Stimulated activated CD4-positive, alpha-beta T cell treated with anti-CD3 and anti-CD28 coated beads, Interleukin-15, amount 100 ng/mL, for 1 hour (primary cell): Measurements from ENCODE around the gene INPP4B.

ENCODE experiments used
- DNase-seq, 2 donors: peaks; one replicate each; pipeline ENCODE4 v3.0.0-alpha.2; 2020; ENCODE audit warnings: low read depth in 1 of 2, low spot score in 1 of 2

Gene INPP4B

GRCh38 chr4:142354794-142355420, 491.2 kb downstream of the INPP4B start:
- no peak for DNase-seq

DNA sequence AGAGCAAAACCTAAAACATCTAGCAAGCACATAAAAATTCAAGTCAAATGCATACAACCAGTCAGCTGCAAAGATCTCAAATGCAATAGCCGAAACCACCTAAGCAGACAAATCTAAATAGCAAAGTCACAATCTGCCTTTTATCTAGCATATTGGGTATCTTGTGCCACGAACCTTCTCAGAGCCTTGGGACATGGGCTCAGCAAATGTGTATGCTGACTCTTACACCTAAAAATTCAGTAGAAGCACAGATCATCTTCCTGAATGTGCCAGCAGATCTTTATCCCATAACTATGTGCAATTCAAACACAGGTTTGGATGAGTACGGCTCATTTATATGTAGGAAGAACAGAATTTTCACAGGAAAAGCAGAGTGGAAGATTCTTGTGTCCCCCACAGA, 492.1 kb downstream of the INPP4B start:
- no peak for DNase-seq

DNA sequence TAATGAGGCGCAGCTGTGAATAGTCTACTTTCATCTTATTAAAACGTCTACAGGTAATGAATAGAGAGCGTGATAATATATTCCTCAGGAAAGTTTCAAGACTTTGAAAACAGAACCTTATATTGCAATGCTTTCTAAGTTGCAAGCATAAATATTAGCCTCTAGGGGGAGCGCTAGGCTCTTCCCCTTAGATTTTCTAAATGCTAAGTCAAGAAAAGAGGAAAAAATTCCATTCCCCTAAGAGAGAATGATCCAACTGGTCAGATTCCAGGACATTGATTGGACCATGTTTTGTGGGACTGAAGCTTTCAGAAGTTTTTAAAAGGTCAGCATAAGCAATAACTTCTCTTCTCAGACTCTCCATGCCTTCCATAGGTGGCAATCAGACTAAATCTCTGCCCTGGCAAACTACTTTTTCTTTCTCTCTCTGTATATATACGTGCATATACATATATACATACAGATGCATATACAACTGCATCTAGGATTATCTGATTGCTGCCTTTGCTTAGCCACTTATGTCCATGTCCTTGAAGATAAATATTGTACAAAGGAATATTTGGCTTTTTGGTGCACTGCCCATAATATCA, 492.9 kb downstream of the INPP4B start:
- no peak for DNase-seq

DNA sequence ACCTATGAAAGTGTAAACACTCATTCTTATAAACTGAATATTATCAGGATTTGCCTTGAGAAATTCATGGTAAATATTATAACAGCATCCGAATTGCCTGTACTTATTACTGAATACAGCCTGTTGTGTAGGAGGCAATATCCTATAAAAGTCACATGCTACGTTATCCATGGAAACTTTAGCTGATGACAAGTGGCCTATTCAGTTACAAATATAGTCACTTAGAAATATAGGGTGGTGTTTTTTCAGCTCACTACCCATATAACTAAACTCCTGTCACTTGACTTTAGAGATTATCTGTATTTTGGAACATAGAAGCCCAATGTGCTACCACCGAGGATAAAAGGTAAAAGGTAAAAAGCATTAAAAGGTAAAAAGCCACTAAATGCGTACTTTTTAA, 493.4 kb downstream of the INPP4B start:
- no peak for DNase-seq

- no peak for DNase-seq
Observed at GRCh38 chr4:142351958-142352357, 494.1 kb downstream of the INPP4B start.

GRCh38 chr4:142350871-142351270, 495.2 kb downstream of the INPP4B start:
- no peak for DNase-seq

- DNase-seq: no peak
Observed at GRCh38 chr4:142348613-142349021, 497.5 kb downstream of the INPP4B start.

- no peak for DNase-seq
Observed at GRCh38 chr4:142347241-142347640, 498.9 kb downstream of the INPP4B start.

GRCh38 chr4:142345924-142346323, 500.2 kb downstream of the INPP4B start:
- no peak for DNase-seq

GRCh38 chr4:142341268-142341667, 504.8 kb downstream of the INPP4B start:
- no peak for DNase-seq

DNA sequence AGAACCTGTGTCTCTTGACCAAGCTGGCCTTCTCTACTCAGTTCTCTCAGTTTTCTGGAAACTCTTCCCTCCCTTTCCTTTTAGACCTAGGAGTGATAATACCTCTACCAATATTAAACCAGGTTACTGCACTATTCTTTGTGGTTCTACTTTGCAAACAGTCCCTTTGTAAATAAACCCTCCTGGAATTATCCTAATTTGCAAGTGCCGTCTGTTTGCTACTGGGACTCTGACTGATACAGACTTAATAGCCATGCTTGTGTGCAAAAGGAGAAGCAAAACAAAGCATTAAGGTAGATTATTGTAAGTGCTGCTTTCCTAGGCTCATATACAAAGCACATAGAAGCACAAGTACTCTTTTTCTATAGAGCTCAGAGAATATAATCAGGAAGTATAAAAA, 507.0 kb downstream of the INPP4B start:
- no peak for DNase-seq

DNA sequence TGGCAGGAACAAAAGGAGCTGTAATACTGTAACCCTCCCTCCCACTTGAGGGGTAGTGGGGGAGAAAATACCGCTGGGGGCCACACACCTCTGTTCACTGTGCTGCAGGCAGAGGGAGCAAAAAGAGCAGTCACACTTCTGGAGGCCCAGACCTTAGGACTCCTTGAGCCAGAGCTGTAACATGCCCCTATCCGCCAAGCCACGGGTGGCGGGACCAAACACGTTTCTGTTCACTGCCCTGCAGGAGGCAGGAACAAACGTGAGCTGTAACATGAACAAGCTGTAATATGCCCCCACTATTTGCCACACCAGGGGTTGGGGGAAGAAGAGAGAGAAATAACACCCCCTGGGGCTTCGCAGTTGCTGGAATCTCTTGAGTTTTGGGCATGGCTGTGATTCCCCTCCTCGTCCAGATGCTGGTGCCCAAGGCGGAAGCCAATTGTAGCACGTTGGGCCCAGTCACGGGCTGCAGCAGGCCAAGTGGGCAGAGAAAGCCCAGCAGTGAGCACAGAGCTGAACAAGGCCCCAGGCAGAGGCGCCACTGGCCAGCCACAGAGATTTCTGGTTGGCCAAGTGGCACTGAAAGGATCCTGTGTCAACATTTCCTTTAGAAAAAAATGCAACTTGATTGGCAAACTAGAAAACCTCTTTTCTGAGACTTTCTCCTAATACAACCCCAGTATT, 509.7 kb downstream of the INPP4B start:
- no peak for DNase-seq

- DNase-seq: no peak
Observed at GRCh38 chr4:142334931-142335330, 511.2 kb downstream of the INPP4B start.

GRCh38 chr4:142331646-142332045, 514.5 kb downstream of the INPP4B start:
- DNase-seq: no peak

DNA sequence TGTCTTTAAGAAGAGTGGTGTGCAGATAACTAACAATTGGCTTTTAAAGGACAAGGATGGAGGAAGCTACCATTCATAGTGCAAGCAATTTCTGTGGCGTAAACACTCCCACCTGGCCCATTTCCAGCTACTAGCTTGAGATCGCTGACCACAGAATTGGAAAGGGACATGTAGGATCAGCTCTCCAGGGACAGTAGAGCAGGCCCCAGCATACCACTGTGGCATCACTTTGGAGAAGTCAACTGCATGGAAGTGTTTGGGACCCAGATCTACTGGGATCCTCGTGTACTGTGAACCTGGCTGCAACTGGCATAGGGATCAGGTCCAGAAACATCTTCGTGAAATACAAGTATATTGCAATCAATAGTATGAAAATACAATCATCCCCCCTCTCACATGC, 515.0 kb downstream of the INPP4B start:
- DNase-seq: no peak

- no peak for DNase-seq
Observed at GRCh38 chr4:142330311-142330710, 515.8 kb downstream of the INPP4B start.

- no peak for DNase-seq
Observed at GRCh38 chr4:142329313-142329712, 516.8 kb downstream of the INPP4B start.

DNA sequence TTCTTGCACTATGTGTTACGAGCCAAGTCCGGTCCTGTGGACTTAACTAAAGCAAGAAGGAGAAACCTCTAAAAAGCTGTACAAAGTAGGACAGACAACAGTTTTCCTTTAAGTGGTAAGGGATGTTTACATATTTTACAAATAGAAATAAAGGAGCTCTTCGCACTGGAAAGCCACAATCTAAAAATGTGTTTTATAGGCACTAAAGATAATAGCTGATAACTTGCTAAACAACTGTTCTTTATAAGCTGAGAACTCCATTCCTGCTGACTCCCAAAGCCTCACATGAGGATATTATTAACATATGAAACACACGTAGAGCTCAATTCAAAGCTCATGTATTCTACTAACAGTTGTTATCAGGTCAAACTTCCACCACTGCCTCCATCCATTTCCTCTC, 519.9 kb downstream of the INPP4B start:
- no peak for DNase-seq

GRCh38 chr4:142324572-142324971, 521.5 kb downstream of the INPP4B start:
- no peak for DNase-seq

DNA sequence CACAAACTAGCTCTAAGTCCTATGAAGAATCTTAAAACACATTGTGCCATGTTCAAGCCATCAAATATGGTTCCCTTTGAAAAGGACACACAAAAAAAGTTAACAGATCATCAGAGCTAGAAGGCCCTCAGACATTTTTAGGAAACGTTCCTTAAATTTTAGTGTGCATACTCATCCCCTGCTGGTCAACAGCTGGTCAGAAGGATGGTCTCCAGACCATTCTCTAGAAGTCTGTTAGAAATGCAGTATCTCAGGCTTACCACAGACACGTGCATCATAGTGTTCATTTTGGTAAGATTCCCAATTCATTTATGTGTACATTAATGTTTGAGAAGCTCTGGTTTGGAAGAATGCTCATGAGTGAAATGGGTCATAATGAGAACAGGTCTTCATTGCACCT, 523.1 kb downstream of the INPP4B start:
- DNase-seq: no peak

- DNase-seq: no peak
Observed at GRCh38 chr4:142318280-142318679, 527.8 kb downstream of the INPP4B start.

GRCh38 chr4:142316913-142317312, 529.2 kb downstream of the INPP4B start:
- DNase-seq: no peak

DNA sequence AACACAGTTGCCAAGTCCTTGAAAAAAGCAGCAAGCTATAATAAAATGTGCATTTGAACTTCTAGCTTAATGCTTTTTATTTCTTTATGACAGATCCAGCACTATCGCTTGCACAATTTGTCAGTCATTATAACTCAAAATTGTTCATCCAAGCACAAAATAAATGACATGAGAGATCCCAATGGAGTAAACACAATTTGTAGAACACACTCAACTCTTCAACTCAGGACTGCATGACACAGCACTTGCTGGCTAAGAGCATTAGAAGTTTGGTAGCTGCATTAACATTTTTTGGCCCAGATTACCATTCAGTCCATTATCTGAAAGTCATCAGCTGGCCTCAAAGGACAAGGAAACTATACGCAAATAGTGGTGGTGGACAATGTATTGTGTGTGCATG, 530.1 kb downstream of the INPP4B start:
- no peak for DNase-seq
